Measurements from ENCODE around the gene ZNF544.

- TF ChIP-seq CTCF (IDR thresholded peaks at IDR 0.05): no peak
- TF ChIP-seq POLR2AphosphoS5 (IDR thresholded peaks at IDR 0.05; ENCODE audit: insufficient read depth in 1 of 2, low read depth in 1 of 2): no peak
Measured at GRCh38 chr19:58182577-58182988, 46.1 kb upstream of the ZNF544 start.
